ENCODE data around the gene VWA2. TPM values are rescaled to one million over a fixed set of nuclear protein-coding genes. Genes with fewer than 3 reads are reported as not detected.

VWA2 gene
- total and polyA plus RNA-seq, 2 of the 4 experiments (the other 2 are of a cell fraction), result not detected

GRCh38 chr10:114336823-114337509, 97.9 kb downstream of the VWA2 start:
- H4K20me1 ChIP-seq (ENCODE audit: insufficient read depth, low read length), result no peaks in the 10 kb centered on the region
- H2BK120ac ChIP-seq (ENCODE audit: low read depth, low read length), result no peak overlapping the region
- H3K56ac ChIP-seq (ENCODE audit: extremely low read depth, insufficient read depth, low read length), result no peak overlapping the region
- no peak overlapping the region for H2BK20ac ChIP-seq (ENCODE audit: low read depth, low read length)
- TF ChIP-seq CTCF (conservative IDR thresholded peaks at IDR 0.05; ENCODE audit: low read depth, low read length), result no peak
- TF ChIP-seq MAZ (IDR thresholded peaks at IDR 0.05; ENCODE audit: borderline replicate concordance, low read depth, low read length), result no peak
- TF ChIP-seq RAD21 (IDR thresholded peaks at IDR 0.05; ENCODE audit: low read length), result no peak
- TF ChIP-seq POLR2A (IDR thresholded peaks at IDR 0.05; ENCODE audit: low read depth, low read length), result no peak
- no peak for TF ChIP-seq MXI1 (IDR thresholded peaks at IDR 0.05; ENCODE audit: borderline replicate concordance, low read depth, low read length)
- no peak for TF ChIP-seq NFE2L2 (IDR thresholded peaks at IDR 0.05; ENCODE audit: low read depth, low read length)
- no peak for TF ChIP-seq FOS (IDR thresholded peaks at IDR 0.05; ENCODE audit: low read depth, low read length)
- TF ChIP-seq CHD1 (IDR thresholded peaks at IDR 0.05; ENCODE audit: low read depth, low read length), result no peak
- TF ChIP-seq SMC3 (IDR thresholded peaks at IDR 0.05; ENCODE audit: low read depth, low read length), result no peak
- no peak for TF ChIP-seq RCOR1 (IDR thresholded peaks at IDR 0.05; ENCODE audit: insufficient replicate concordance, low read length)
- TF ChIP-seq RFX5 (IDR thresholded peaks at IDR 0.05; ENCODE audit: low read depth, low read length), result no peak
- no peak for TF ChIP-seq BHLHE40 (IDR thresholded peaks at IDR 0.05; ENCODE audit: low read depth, low read length)
- no peak for TF ChIP-seq MAFK (IDR thresholded peaks at IDR 0.05; ENCODE audit: low read depth, low read length)
- no peak for TF ChIP-seq CEBPB (IDR thresholded peaks at IDR 0.05; ENCODE audit: low read depth, low read length)
- TF ChIP-seq ELK1 (IDR thresholded peaks at IDR 0.05; ENCODE audit: borderline replicate concordance, low read depth, low read length), result no peak
- TF ChIP-seq USF2 (IDR thresholded peaks at IDR 0.05; ENCODE audit: low read depth, low read length), result no peak
- H3K9me3 ChIP-seq (ENCODE audit: control insufficient read depth, insufficient read depth, low read length), result no peaks in the 10 kb centered on the region
- no peak overlapping the region for H3K9ac ChIP-seq (ENCODE audit: low read depth, low read length)
- H4K8ac ChIP-seq (ENCODE audit: low read depth in 2 of 2, low read length in 2 of 2), result no peak overlapping the region
- H3K4me2 ChIP-seq (ENCODE audit: low read depth, low read length), result no peak overlapping the region
- H2AFZ ChIP-seq (replicated peaks; ENCODE audit: low read length, poor library complexity), result no peak overlapping the region
- H4K91ac ChIP-seq (ENCODE audit: insufficient read depth, low read depth, low read length), result no peak overlapping the region
- BruUV-seq (replicated peaks), result no TSS peak
- H3K4me1 ChIP-seq (ENCODE audit: control insufficient read depth, insufficient read depth, low read length), result no peaks in the 10 kb centered on the region
- dilution Hi-C loops (cut with HindIII; ENCODE audit: low sequenced_read_pairs, unreplicated experiment), result no loop called here
- WGBS, 2 experiments (ENCODE audit: extremely low coverage in 2 of 2, insufficient read length in 1 of 2), result no CpG with 5 or more reads among the region's 10 CpGs
- H3K27me3 ChIP-seq (ENCODE audit: control insufficient read depth, insufficient read depth, low read length), result peaks cover 35% of the 10 kb centered on the region
- H3K27ac ChIP-seq (ENCODE audit: insufficient read depth, low read length), result no peak overlapping the region
- ATAC-seq (ENCODE audit: low read depth) (no peak), DNase-seq (no peak)
- H3K36me3 ChIP-seq (ENCODE audit: control insufficient read depth, insufficient read depth, low read length), result no peaks in the 10 kb centered on the region
- no peak overlapping the region for H2BK5ac ChIP-seq (ENCODE audit: low read depth, low read length, poor library complexity, severe bottlenecking)
- in situ Hi-C loops (cut with MboI; ENCODE audit: low sequenced_read_pairs), result no loop called here
- no peak overlapping the region for H2AK5ac ChIP-seq (ENCODE audit: low read depth, low read length)
- H3K23ac ChIP-seq (ENCODE audit: low read depth, low read length), result no peak overlapping the region
- H4K5ac ChIP-seq (ENCODE audit: low read depth, low read length), result no peak overlapping the region
- no peak overlapping the region for H3K14ac ChIP-seq (replicated peaks; ENCODE audit: low read depth, low read length)
- H3K18ac ChIP-seq (ENCODE audit: low read depth, low read length), result no peak overlapping the region
- no peak overlapping the region for H2BK15ac ChIP-seq (ENCODE audit: low read depth, low read length)
- H3K79me1 ChIP-seq (ENCODE audit: low read depth in 1 of 2, low read length in 2 of 2), result no peaks in the 10 kb centered on the region
- H3K9me1 ChIP-seq (ENCODE audit: insufficient read depth, low read length), result no peaks in the 10 kb centered on the region
- H3K4me3 ChIP-seq (ENCODE audit: insufficient read depth, low read depth, low read length), result no peak overlapping the region
- CTCF ChIA-PET, result interaction anchor here (1.0 kb wide), 1 partner anchor 33 kb away, joined by 3 read pairs; no protein-coding TSS in a partner anchor
- no peak overlapping the region for H2AK9ac ChIP-seq (replicated peaks; ENCODE audit: low read depth, low read length, poor library complexity)
- intact Hi-C loops (cut with micrococcal nuclease), result no loop called here
- POLR2A ChIA-PET (ENCODE audit: unreplicated experiment), result no interaction called here
- H3K4ac ChIP-seq (ENCODE audit: low read depth, low read length), result no peak overlapping the region
